KG1 (cell line): Measurements from ENCODE around the gene CILP2.

ENCODE experiments used
- DNase-seq: peaks from one replicate; lab custom pipeline; 2025; lab: John Stamatoyannopoulos, UW

CILP2 gene

GRCh38 chr19:19504754-19505668, 33.1 kb upstream of the CILP2 start:
- no peak for DNase-seq

GRCh38 chr19:19505669-19506326, 32.3 kb upstream of the CILP2 start:
- DNase-seq: no peak

- no peak for DNase-seq
Measured at GRCh38 chr19:19506592-19506991, 31.5 kb upstream of the CILP2 start.

- no peak for DNase-seq
Measured at GRCh38 chr19:19507354-19507753, 30.7 kb upstream of the CILP2 start.

- no peak for DNase-seq
Measured at GRCh38 chr19:19508217-19508616, 29.8 kb upstream of the CILP2 start.

- no peak for DNase-seq
Measured at GRCh38 chr19:19510432-19510831, 27.6 kb upstream of the CILP2 start.

- no peak for DNase-seq
Measured at GRCh38 chr19:19513682-19514081, 24.4 kb upstream of the CILP2 start.

- DNase-seq: no peak
Measured at GRCh38 chr19:19514215-19514657, 23.8 kb upstream of the CILP2 start.

GRCh38 chr19:19514881-19515641, 23.0 kb upstream of the CILP2 start, which contains the start of gene TSSK6:
TSS of gene TSSK6 (minus strand) at chr19:19515548. CDS start at chr19:19515427, 121 bp downstream.
- DNase-seq: no peak

- peak; percentile 89 for DNase-seq
Measured at GRCh38 chr19:19515642-19516519, 22.2 kb upstream of the CILP2 start, which contains the start of gene NDUFA13. TSS of gene NDUFA13 (plus strand) at chr19:19516225. CDS start at chr19:19516239, 14 bp downstream.

- DNase-seq: no peak
Measured at GRCh38 chr19:19517235-19517619, 20.8 kb upstream of the CILP2 start.

- DNase-seq: no peak
Measured at GRCh38 chr19:19520989-19521388, 17.1 kb upstream of the CILP2 start.

- DNase-seq: no peak
Measured at GRCh38 chr19:19523177-19523576, 14.9 kb upstream of the CILP2 start.

- no peak for DNase-seq
Measured at GRCh38 chr19:19524053-19524452, 14.0 kb upstream of the CILP2 start.

GRCh38 chr19:19525611-19526380, 12.3 kb upstream of the CILP2 start:
- DNase-seq: no peak

- no peak for DNase-seq
Measured at GRCh38 chr19:19526581-19527370, 11.3 kb upstream of the CILP2 start.

- no peak for DNase-seq
Measured at GRCh38 chr19:19527371-19527656, 10.8 kb upstream of the CILP2 start.

- no peak for DNase-seq
Measured at GRCh38 chr19:19527674-19528625, 10.1 kb upstream of the CILP2 start.
